HG03175 (cell line): ENCODE measurements around the gene IFITM2.
A peak's percentile ranks its signal among the peaks of the same experiment; 100 is the strongest.
"Not testable (repeated sequence)": the region's sequence is repeated elsewhere in the genome, so short reads cannot be mapped to it uniquely, and the experiment has no call there.

Source experiments
- ATAC-seq: cut with Tn5 transposase; IDR thresholded peaks from one replicate; pipeline ENCODE4 v1.9.1; 2021; ENCODE audit warnings: mild to moderate bottlenecking, moderate library complexity; ENCODE audit not compliant: unreplicated experiment

IFITM2 gene

DNA sequence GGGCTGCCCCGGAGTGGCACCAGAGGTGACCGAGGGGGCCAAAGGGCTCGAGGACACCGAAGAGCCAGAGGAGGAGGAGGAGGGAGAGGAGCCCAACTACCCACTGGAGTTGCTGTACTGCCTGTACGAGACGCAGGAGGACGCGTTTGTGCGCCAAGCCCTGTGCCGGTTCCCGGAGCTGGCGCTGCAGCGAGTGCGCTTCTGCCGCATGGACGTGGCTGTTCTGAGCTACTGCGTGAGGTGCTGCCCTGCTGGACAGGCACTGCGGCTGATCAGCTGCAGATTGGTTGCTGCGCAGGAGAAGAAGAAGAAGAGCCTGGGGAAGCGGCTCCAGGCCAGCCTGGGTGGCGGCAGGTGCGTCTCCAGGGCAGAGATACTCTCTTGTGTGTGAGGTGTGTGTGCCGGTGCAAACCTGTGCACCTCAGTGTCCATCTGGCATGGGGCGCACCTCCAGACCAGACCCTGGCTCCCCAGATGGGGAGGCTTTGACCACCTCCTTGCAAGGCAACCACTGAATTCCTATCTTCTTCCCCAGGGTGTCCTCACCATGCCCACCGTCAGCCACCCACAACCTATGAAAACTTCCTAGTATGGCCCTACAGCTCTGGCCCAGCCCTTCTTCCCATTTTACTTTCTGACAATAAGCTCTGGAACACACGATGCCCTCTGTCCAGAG lies 26.0 kb upstream of the IFITM2 start:
- ATAC-seq = no peak

DNA sequence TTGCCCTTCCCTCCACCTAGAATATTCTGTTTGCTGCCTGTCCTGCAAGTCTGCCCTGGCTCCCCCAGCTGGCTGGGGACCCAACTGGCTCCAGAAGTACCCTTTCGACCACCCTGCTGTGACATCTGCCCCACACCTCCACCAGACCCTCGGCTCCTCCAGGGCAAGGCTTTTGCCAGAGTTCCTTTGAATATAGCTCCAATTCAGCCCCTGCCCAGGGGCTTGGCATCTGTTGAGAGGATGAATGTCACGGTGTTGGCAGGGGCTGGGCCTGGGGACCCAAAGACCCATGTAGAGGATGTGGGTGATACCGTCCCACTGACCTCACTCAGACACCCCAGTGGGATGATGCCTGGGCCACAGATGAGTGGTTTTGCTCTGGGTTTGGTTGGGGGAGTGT lies 25.4 kb upstream of the IFITM2 start:
- ATAC-seq = no peak

DNA sequence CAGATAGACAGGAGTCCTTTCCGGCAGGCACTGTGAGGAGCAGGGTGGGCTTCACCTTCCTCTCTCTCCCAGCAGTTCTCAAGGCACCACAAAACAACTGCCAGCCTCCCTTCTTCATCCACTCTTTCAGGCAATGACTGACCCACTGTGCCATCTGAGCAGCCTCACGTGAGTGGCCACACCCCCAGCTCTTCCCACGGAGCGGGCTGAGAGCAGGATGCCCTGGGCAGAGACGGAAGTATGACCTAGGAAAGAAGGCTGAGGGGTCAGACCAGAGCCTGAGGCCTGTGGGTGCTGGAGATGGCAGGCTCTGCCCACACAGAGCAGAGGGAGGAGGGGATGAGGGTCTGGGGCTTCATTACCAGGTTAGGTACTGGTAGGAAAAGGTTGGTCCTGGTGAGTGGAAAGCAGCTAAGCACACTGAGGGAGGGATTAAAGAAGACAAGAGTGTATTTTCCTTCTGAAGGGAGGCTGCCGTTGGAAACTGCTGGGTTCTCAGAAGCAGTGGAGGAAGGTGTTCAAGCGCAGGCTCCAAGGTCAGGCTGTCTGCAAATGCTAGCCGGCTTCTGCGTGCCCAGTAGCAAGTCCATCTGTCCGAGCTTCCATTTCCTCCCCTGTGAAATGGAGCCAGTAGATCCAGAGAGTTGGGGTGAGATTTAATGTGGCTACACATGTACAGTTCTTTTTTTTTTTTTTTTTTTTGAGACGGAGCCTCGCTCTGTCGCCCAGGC lies 24.8 kb upstream of the IFITM2 start:
- ATAC-seq = no peak

DNA sequence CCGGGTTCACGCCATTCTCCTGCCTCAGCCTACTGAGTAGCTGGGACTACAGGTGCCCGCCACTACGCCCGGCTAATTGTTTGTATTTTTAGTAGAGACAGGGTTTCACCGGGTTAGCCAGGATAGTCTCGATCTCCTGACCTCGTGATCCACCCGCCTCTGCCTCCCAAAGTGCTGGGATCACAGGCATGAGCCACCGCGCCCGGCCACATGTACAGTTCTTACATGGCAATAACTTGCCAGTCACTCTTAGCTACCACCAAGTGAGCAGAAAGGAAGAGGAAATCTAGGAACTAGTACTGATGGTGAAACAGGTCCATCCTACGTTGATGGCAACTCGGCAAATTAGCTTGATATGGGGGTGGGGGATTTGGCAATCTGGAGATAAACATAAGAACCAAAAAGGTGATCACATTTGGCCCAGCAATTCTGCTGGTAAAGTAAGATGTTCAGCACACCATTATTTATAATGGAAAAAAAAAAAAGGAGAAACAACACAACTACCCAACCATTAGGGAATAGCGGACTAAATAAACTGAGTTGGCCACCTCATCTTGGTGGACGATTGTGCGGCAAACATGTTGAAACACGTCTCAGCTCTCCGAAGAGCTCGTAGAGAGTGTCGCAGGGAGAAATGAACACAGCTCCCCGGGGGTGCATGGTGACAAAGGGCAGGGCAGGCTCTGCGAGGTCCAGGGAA lies 24.1 kb upstream of the IFITM2 start:
- no peak for ATAC-seq

DNA sequence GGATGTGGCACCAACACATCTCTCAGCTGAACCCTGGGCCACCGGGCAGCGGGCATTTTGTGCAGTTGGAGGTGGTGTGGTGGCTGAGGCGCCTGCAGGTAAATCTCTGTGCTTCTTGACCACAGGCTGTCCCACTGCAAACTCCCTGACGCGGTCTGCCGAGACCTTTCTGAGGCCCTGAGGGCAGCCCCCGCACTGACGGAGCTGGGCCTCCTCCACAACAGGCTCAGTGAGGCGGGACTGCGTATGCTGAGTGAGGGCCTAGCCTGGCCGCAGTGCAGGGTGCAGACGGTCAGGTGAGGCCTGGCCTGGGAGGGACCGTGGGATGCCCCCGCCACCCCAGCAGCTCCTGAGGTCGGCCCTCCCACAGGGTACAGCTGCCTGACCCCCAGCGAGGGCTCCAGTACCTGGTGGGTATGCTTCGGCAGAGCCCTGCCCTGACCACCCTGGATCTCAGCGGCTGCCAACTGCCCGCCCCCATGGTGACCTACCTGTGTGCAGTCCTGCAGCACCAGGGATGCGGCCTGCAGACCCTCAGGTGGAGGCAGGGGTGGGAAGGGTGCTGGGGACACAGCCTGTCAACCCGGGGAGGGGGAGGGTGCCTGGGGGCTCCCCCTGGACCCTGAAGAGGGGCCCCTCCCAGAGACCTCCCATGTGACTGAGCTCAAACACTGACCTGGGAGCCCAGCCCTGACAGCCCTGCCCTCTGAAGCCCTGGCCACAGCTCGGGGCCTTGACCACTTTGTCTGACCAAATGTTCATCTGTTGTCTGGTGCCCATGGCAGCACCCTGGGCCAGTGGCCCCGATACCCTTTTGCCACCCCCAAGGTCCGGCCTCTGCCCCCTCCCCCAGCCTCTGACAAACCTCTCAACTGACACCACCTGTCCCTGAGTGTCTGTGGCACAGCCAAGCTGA lies 23.3 kb upstream of the IFITM2 start:
- ATAC-seq = no peak

DNA sequence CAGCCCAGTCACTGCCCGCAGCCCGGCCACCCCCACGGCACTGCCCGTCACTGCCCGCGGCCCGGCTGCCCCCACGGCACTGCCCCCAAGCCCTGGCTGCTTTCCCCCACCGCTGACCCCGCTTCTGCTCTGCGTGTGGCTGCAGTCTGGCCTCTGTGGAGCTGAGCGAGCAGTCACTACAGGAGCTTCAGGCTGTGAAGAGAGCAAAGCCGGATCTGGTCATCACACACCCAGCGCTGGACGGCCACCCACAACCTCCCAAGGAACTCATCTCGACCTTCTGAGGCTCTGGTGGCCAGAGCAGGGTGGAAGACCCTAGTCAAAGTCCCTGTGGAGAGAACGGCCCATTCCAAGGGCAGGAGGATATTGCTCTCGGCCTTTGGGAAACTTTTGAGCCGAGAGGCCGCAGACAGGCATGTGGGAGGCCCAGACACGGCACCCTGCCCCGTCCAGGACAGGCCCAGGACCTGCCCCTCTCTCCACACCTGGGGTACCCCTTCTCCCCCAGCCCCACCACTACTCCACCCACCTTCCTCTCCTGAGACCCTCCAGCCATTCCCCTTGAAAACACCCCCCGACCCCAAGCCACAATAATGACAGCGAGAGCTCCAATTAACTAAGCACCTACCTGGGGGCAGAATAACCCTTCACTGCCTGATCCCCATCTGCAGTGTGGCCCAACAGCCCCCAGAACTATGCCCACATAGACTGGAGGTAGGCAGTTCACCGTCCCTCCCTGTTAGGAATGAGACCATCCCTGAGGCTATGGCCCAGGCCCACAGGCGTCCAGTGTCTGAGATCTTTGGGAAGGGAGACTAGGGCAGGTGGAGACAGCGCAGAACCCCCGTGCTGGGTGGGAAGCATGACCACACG lies 22.4 kb upstream of the IFITM2 start:
- ATAC-seq = no peak

DNA sequence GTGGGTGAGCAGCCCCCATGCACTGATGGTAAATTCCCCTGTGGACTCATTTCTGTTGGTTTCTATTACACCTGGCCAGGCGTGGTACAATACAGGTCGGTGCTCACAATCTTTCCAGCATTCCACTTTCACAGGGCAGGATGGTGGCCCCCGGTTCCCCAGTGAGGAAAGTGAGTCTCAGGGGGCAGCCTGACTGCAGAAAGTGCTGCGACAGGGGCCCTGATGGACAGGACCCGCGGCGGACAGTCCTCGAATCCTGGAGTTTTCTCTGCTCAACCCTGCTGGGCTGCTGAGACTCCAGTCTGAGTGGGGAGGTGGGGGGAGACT lies 21.8 kb upstream of the IFITM2 start:
- no peak for ATAC-seq

DNA sequence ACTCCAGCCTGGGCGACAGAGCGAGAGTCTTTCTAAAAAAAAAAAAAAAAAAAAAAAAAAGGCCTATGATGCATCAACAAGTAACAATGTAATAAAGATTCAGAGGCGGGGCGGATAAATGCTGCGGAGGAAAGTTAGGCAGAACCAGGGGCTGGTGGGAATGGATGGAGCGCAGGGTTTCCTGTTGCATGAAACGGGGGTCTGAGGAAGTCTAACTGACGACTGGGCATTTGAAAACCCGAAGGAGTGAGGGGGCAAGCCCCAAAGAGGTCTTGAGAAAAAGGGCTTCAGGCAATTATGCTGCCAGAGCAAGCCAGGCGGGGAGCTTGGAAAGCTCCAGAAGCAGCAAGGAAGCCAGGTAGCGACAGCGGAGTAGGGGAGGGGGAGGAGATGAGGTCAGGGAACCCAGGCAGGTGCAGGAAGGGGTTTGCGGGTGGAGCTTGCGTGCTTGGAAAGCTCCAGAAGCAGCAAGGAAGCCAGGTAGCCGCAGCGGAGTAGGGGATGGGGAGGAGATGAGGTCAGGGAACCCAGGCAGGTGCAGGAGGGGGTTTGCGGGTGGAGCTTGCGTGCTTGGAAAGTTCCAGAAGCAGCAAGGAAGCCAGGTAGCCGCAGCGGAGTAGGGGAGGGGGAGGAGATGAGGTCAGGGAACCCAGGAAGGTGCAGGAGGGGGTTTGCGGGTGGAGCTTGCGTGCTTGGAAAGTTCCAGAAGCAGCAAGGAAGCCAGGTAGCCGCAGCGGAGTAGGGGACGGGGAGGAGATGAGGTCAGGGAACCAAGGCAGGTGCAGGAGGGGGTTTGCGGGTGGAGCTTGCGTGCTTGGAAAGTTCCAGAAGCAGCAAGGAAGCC lies 20.4 kb upstream of the IFITM2 start:
- ATAC-seq = not testable (repeated sequence)

DNA sequence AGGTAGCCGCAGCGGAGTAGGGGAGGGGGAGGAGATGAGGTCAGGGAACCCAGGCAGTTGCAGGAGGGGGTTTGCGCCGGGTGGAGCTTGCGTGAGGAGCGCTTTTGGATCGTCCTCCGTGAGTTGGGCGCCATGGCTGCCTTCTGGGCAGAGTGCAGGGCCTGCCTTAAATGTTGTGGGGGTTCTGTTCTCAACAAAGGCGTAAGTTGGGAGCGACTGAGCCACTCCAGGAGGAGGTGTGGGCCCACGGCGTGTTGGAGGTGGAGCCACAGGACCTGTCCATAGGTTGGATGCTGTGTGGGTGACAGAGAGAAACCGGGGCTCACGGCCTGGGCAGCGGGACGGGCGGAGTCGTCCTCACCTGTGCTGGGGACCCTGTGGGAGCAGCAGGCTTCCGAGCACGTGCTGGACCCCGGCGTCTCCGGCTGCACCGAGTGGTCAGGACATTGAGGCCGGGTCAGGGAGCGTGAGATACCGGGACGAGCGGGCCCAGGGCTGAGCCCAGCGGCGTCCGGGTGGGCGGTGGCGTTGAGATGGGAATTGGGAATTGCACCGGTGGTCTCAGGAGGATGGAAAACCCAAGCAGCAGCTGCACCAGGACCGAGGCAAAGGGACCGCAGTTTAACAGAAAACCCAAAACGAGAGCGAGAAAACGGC lies 19.7 kb upstream of the IFITM2 start:
- no peak for ATAC-seq

DNA sequence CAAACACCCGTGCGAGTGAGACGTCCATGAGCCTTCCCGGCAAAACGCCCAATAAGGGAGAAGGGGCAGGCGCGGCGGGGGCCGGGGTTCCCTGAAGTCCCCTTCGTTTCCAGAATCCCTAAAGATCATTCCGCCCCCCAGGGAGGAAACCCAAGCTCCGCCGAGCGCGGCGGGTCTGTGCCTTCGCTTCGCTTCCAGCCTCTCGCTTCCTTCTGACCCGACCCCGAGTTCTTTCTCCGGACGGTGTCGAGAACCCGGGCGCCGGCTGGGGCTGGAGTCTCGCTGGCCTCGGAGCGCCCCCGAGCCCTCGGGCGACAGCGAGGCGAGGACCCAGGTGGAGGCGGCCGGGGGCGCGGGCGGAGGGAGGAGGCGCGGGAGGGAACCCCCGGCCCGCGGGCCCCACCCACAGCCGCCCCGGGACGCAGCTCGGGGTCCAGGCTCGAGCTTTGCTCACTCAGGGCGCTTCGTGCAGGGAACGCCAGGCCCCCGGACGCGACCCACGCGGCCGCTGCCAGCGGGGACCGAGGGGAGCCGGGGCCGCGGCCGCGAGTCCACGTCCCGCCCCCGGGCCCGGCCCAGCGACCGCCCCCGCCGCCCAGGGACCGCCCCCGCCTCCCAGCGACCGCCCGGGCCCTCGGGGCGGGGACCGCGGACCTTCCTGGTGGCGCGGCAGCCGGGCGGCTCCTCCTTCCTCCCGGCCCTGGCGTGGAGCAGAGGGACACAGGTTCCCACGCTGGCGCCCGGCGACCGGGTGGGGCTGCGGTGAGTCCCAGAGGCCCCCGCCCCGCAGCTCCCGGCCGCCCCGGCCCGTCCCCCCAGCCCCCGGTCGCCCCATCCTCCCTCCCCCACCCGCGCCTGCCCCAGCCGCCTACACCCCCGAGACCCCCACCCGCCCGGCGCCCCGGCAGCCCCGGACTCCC lies 18.9 kb upstream of the IFITM2 start, which contains the start of gene PGGHG:
TSS of gene PGGHG (plus strand) at position 649 of the 920 bp plus-strand sequence. CDS start 691 bp downstream, outside the sequence.
- ATAC-seq = peak; percentile 69

DNA sequence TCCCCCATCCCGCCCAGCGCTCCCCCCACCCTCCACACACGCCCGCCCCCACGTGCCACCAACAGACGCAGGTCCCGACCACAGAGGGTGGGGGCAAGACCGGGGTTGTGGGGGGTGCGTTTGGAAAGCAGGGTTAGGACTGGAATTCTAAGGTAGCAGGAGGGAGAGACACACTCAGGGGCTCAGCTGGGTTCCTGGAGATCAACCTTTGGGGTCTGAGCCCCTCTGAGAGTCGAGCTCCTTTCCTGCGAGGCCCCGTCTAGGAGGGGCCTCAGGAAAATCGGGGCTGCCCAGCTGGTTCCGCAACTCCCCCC lies 18.3 kb upstream of the IFITM2 start:
- no peak for ATAC-seq

DNA sequence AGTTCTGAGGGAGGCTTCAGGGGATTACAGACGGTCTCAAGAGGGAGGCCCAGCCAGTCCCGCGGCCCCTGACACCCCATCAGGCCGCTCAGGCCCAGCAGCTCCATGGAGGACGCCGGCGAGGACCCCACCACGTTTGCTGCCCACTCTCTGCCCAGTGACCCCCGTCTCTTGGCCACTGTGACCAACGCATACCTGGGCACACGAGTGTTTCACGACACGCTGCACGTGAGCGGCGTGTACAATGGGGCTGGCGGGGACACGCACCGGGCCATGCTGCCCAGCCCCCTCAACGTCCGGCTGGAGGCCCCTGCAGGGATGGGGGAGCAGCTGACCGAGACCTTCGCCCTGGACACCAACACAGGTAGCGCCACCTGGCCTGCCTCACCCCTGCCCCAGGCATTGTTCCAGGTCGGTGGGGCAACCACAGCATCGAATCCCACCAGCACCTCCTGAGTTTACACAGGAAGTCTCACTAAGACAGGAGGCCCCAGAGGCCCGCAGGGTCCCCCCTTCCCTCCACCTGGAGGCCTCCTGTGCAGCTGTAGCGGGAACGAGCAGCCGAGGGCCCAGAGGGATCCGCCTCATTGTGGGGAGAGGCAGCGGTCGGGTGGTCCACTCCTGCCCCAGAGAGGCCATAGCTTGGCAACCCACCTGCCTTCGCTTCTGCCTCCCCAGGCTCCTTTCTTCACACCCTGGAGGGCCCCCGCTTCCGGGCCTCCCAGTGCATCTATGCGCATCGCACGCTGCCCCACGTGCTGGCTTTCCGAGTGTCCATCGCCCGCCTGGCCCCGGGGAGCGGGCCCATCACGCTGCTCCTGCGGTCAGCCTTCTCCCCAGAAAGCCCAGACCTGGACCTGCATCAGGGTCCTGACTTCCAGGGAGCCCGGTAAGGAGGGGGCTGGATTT lies 17.6 kb upstream of the IFITM2 start:
- no peak for ATAC-seq

DNA sequence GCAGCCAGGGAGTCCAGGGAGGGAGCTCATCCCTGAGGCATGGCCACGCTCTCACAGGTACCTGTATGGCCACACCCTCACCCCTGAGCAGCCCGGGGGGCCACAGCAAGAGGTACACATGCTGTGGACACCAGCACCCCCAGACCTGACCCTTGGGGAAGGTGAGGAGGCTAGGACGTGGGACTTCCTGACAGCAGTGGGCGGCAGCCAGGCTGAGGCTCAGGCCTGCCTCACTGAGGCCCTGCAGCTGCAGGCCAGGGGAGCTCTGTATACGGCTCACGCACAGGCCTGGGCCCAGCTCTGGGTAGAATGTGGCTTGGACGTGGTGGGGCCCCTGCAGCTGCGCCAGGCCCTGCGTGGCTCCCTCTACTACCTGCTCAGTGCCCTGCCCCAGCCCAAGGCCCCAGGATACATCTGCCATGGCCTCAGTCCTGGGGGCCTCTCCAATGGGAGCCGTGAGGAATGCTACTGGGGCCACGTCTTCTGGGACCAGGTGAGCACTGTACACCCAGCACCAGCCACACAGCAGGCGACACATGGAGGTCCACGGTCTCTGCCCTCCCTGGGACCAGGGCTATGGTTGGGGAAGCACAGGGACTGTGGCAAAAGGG lies 16.9 kb upstream of the IFITM2 start:
- no peak for ATAC-seq

DNA sequence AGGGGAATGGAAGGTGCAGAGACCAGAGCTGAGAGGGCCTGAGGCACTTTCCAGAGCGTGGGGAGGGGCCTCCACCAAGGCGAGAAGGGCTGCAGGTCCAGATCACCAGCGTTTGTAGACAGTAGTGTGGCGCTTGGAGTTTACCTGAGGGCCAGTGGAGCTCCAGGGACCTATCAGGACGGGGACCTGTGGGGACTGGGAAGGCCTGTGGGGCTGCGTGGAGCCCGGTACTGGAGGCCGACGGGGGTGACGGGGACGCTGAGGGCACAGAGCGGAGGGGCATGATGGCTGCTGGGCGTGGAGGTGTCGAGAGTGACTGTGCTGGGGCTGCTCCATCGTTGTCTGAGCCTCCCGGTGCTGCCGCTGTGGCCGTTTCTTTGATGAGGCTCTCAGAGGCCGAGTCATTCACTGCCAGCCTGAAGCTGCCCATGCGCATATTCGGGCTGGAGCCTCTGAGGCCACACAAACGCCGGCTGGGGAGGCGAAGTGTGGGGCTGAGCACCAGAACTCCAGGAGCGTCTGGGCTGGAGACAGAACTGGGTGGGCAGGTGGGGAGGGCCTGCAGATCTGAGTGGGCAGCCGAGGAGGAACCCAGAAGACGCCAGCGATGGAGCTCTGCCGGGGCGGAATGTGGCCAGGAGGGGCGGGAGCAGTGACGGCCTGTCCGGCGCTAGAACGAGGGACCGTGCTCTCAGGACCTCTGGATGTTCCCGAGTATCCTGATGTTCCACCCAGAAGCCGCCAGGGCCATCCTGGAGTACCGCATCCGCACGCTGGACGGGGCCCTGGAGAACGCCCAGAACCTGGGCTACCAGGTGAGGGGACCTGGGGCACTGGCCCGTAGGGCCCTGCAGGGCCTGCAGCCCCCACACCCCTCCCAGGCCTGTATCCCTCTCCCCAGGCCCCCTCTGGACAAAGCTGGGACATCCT lies 16.1 kb upstream of the IFITM2 start:
- ATAC-seq = no peak
